Kidney (tissue), 14 donors: ENCODE data around the gene TMEM255B. TPM values are rescaled to one million over a fixed set of nuclear protein-coding genes. Genes with fewer than 3 reads are reported as not detected.

ENCODE experiments used
- DNase-seq, 5 donors: peaks; one replicate each; pipeline ENCODE4 v3.0.0-alpha.2; 2013 to 2020
- FAIRE-seq: peaks from 2 replicates; lab custom pipeline; 2012; peaks lifted over from hg19 to GRCh38; lab: Jason Lieb, UNC
- H3K27ac ChIP-seq, 2 donors: one replicate each; pipeline ENCODE4 v1.7.0; 2013; ENCODE audit warnings: low read depth in 2 of 2, low read length in 2 of 2, inconsistent platforms in 1 of 2
- H3K27me3 ChIP-seq: one replicate; pipeline ENCODE4 v1.7.1; 2013; ENCODE audit warnings: low read length, inconsistent platforms; ENCODE audit not compliant: control insufficient read depth, insufficient read depth
- H3K36me3 ChIP-seq, 3 donors: one replicate each; pipeline versions ENCODE4 v1.7.0 to v1.7.1; 2013; ENCODE audit warnings: low read length in 3 of 3, control low read depth in 1 of 3, inconsistent platforms in 1 of 3; ENCODE audit not compliant: insufficient read depth in 3 of 3, control insufficient read depth in 2 of 3
- H3K4me1 ChIP-seq, 3 donors: one replicate each; pipeline versions ENCODE4 v1.7.0 to v1.7.1; 2013; ENCODE audit warnings: low read length in 3 of 3, inconsistent platforms in 1 of 3, low read depth in 1 of 3; ENCODE audit not compliant: control insufficient read depth in 2 of 3, insufficient read depth in 2 of 3
- H3K4me3 ChIP-seq, 3 donors: one replicate each; pipeline versions ENCODE4 v1.7.0 to v1.8.1; 2013; ENCODE audit warnings: low read length in 3 of 3, control low read depth in 1 of 3, inconsistent platforms in 1 of 3
- H3K9ac ChIP-seq, 3 donors: one replicate each; pipeline versions ENCODE4 v1.7.0 to v1.7.1; 2013; ENCODE audit warnings: low read length in 3 of 3, control low read depth in 1 of 3, inconsistent platforms in 1 of 3
- H3K9me3 ChIP-seq, 3 donors: one replicate each; pipeline versions ENCODE4 v1.7.0 to v1.7.1; 2013; ENCODE audit warnings: low read length in 3 of 3, control low read depth in 1 of 3, inconsistent platforms in 1 of 3; ENCODE audit not compliant: control insufficient read depth in 2 of 3, insufficient read depth in 1 of 3
- intact Hi-C: fragments of 100-400 bp; cut with DNase I; formaldehyde crosslinking; loops from one replicate; pipeline ENCODE4 v1.11.1; 2022
- polyA plus RNA-seq: library from polyadenylated mRNA; stranded (reverse); fragments of 350-450 nt; fragmentation: Illumina TruSeq; extraction: RNeasy Lipid Tissue Mini Kit (QIAGEN cat#74804); gene quantifications from one replicate; pipeline ENCODE4 v1.2.3, GENCODE V29; 2014; ENCODE audit warnings: low read depth, low replicate concordance; ENCODE audit not compliant: insufficient read depth
- total RNA-seq: library from RNA; stranded (reverse); fragmentation: NEBNext Ultra II Directional; extraction: Animal tissue kit (Norgen Biotek cat#: 25700); gene quantifications from one replicate; pipeline ENCODE4 v1.2.1, GENCODE V29; 2021
- TF ChIP-seq, protein P1 (sequence below): IDR thresholded peaks from 3 replicates; pipeline ENCODE4 v1.5.1; 2012; ENCODE audit warnings: mild to moderate bottlenecking, moderate library complexity, borderline replicate concordance; ENCODE audit not compliant: insufficient read depth; ENCODE audit errors: extremely low read depth
- donor health status: control.
- donor health status: control.
- donor health status: control.
- donor health status: control.
- donor health status: control.
- donor health status: DM: yes; HTN: yes; CAD: no.
- donor health status: Normal renal cell carcinoma (clear cell type).

Gene TMEM255B
- total and polyA plus RNA-seq, 2 donors from 2014 or later: 11.9 to 29.3 TPM

DNA sequence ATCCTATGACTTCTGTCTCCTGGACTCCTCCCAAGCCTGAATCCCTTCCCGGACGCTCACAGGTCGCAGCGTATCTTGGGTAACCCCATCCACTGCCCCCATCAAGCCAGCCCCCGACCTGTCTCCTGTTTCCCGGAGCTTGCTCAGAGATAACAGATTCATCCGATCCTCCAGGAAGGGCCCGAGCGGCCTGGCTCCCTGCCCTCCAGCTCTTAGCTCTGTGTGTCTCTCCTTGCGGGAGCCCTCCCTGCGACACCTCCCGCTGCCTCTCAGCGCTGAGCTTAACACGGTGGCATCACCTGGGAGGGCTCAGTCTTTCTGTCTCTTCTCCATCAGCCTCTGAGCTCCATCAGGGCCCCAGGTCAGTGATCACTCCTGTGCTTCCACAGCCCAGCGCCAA is 4.3 kb upstream of the TMEM255B start:
- FAIRE-seq (no peak), DNase-seq (peak in 2 of 5 donors; percentile 24 to 69)
- intact Hi-C loops: no loop called here
- H3K9me3 ChIP-seq: no peaks in the 10 kb centered on the region
- TF ChIP-seq, protein P1, sequence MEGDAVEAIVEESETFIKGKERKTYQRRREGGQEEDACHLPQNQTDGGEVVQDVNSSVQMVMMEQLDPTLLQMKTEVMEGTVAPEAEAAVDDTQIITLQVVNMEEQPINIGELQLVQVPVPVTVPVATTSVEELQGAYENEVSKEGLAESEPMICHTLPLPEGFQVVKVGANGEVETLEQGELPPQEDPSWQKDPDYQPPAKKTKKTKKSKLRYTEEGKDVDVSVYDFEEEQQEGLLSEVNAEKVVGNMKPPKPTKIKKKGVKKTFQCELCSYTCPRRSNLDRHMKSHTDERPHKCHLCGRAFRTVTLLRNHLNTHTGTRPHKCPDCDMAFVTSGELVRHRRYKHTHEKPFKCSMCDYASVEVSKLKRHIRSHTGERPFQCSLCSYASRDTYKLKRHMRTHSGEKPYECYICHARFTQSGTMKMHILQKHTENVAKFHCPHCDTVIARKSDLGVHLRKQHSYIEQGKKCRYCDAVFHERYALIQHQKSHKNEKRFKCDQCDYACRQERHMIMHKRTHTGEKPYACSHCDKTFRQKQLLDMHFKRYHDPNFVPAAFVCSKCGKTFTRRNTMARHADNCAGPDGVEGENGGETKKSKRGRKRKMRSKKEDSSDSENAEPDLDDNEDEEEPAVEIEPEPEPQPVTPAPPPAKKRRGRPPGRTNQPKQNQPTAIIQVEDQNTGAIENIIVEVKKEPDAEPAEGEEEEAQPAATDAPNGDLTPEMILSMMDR: no peak
- no peaks in the 10 kb centered on the region for H3K36me3 ChIP-seq
- no peak overlapping the region for H3K4me3 ChIP-seq
- peaks cover 0 to 3% (median 0%) of the 10 kb centered on the region in 3 donors for H3K4me1 ChIP-seq
- H3K9ac ChIP-seq: no peak overlapping the region
- H3K27me3 ChIP-seq: no peaks in the 10 kb centered on the region
- no peak overlapping the region for H3K27ac ChIP-seq

DNA sequence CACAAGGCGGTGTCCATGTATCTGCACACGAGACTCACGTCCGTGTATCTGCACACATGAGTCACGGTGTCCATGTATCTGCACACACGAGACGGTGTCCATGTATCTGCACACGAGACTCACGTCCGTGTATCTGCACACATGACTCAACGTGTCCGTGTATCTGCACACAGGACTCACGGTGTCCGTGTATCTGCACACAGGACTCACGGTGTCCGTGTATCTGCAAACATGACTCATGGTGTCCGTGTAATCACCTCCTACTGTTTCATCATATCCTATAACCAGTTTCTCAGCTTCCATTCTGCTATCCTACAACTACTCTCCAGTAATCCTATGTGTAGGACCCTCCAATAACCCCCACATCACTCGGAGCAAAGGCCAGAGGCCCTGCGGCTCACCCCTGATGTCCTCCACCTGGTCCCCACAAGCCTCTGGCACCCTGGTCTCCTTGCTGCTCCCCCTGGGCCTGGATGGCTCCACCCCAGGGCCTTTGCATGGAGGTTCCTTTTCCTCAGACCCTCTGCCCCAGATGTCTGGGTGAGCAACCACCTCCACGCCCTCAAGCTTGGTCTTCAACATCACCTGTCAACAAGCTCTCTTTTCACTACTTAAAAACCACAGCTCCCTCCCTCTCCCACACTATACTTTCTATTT is 2.5 kb upstream of the TMEM255B start:
- no peak for FAIRE-seq
- TF ChIP-seq, protein P1: no peak
- H3K27me3 ChIP-seq: peaks cover 2% of the 10 kb centered on the region

DNA sequence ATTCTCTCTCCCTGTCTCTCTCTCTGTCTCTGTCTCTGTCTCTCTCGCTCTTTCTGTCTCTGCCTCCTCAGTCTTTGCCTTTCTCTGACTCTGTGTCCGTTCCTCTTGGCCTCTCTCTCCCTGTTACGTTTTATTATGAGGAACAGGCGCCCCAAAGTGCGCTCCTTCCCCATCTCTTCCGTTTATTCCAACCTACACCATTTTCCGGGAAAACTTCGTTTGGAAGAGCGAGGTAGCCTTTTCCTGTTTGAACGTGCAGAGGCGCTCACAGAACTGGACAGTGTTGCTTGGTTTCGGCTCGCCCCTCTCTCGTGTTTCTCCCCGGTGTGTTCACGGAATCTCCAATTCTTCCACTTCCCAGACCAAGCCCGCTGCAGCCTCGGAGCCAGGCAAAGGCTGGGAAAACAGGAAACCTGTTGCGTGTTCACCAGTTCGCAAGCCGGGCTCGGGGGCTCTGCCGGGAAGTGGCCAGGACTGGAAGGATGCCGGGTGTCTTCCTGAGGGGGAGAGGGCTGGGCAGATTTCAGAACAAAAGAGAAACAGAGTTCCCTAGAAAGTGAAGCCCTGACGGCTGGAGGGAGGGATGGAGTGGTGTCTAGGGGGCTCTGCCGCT is 605 bp downstream of the TMEM255B start:
- no peaks in the 10 kb centered on the region for H3K4me1 ChIP-seq
- no peaks in the 10 kb centered on the region for H3K36me3 ChIP-seq
- peak overlapping the region in 2 of 3 donors; percentile 41 to 63 for H3K9ac ChIP-seq
- intact Hi-C loops: no loop called here
- no peaks in the 10 kb centered on the region for H3K9me3 ChIP-seq
- DNase-seq (peak in 4 of 5 donors; percentile 29 to 65 (median 36)), FAIRE-seq (no peak)
- H3K4me3 ChIP-seq: peak overlapping the region; percentile 62 to 85 (median 71)
- peaks cover 4% of the 10 kb centered on the region for H3K27me3 ChIP-seq
- TF ChIP-seq, protein P1: no peak
- H3K27ac ChIP-seq: peak overlapping the region; percentile 6 to 55

More for the DNA sequence above, 2.5 kb upstream of the TMEM255B start:
- DNase-seq: peak in 1 of 5 donors; percentile 23
- no peak overlapping the region for H3K4me3 ChIP-seq
- H3K36me3 ChIP-seq: no peaks in the 10 kb centered on the region
- no peaks in the 10 kb centered on the region for H3K9me3 ChIP-seq
- intact Hi-C loops: no loop called here
- H3K4me1 ChIP-seq: peaks cover 0 to 3% (median 0%) of the 10 kb centered on the region in 3 donors
- no peak overlapping the region for H3K27ac ChIP-seq
- H3K9ac ChIP-seq: no peak overlapping the region
